MCF 10A (cell line): ENCODE results near the gene ZNF618. TPM values are rescaled to one million over a fixed set of nuclear protein-coding genes. Genes with fewer than 3 reads are reported as not detected.

Experiments used
- BruUV-seq: library from RNA; stranded (reverse); fragments of 400-500 nt; replicated peaks from 2 replicates; lab custom pipeline; 2021; lab: Mats Ljungman, UMichigan
- CTCF ChIA-PET: fragments of 300-600 bp; sonication (Branson Sonifier 250); formaldehyde crosslinking; extraction: SDS; loops from one replicate; lab custom pipeline; 2021; ENCODE audit warnings: antibody characterized with exemption, inconsistent platforms; lab: Yijun Ruan, JAX
- POLR2A ChIA-PET: fragments of 300-600, 350-650 bp; sonication (Branson Sonifier 250); formaldehyde crosslinking; extraction: SDS; loops from one replicate; lab custom pipeline; 2020; ENCODE audit warnings: antibody characterized with exemption, inconsistent platforms; lab: Yijun Ruan, JAX
- DNase-seq: peaks from one replicate; pipeline ENCODE4 v3.0.0-alpha.2; 2018; ENCODE audit not compliant: unreplicated experiment
- H3K27ac Mint-ChIP-seq: one replicate; pipeline ENCODE4 v1.8.0; 2022; ENCODE audit warnings: mild to moderate bottlenecking, low read depth, mixed read lengths; ENCODE audit not compliant: unreplicated experiment
- H3K27me3 Mint-ChIP-seq: one replicate; pipeline ENCODE4 v1.8.0; 2022; ENCODE audit warnings: mixed read lengths; ENCODE audit not compliant: insufficient read depth, unreplicated experiment
- H3K36me3 Mint-ChIP-seq: one replicate; pipeline ENCODE4 v1.8.0; 2022; ENCODE audit warnings: mild to moderate bottlenecking, moderate library complexity, mixed read lengths; ENCODE audit not compliant: insufficient read depth, unreplicated experiment
- H3K4me1 Mint-ChIP-seq: one replicate; pipeline ENCODE4 v1.8.0; 2022; ENCODE audit warnings: mixed read lengths; ENCODE audit not compliant: insufficient read depth, unreplicated experiment
- H3K4me3 Mint-ChIP-seq: one replicate; pipeline ENCODE4 v1.8.0; 2022; ENCODE audit warnings: mild to moderate bottlenecking, moderate library complexity, mixed read lengths; ENCODE audit not compliant: unreplicated experiment
- H3K9me3 Mint-ChIP-seq: one replicate; pipeline ENCODE4 v1.8.0; 2022; ENCODE audit warnings: mixed read lengths; ENCODE audit not compliant: unreplicated experiment
- intact Hi-C: fragments of 100-400 bp; cut with micrococcal nuclease; formaldehyde crosslinking; loops from 2 replicates; pipeline ENCODE4 v1.14.1; 2022
- total RNA-seq: library from RNA; stranded (reverse); gene quantifications from 2 replicates; pipeline ENCODE4 v1.2.3, GENCODE V29; 2022
- TF ChIP-seq, protein P1 (sequence below): fragments of 200-600 bp; IDR thresholded peaks from one replicate; pipeline ENCODE4 v1.8.0; 2022; ENCODE audit warnings: antibody characterized with exemption, mild to moderate bottlenecking; ENCODE audit not compliant: unreplicated experiment

ZNF618 gene
- total RNA-seq, 1 experiment from 2014 or later: 4.8 TPM

DNA sequence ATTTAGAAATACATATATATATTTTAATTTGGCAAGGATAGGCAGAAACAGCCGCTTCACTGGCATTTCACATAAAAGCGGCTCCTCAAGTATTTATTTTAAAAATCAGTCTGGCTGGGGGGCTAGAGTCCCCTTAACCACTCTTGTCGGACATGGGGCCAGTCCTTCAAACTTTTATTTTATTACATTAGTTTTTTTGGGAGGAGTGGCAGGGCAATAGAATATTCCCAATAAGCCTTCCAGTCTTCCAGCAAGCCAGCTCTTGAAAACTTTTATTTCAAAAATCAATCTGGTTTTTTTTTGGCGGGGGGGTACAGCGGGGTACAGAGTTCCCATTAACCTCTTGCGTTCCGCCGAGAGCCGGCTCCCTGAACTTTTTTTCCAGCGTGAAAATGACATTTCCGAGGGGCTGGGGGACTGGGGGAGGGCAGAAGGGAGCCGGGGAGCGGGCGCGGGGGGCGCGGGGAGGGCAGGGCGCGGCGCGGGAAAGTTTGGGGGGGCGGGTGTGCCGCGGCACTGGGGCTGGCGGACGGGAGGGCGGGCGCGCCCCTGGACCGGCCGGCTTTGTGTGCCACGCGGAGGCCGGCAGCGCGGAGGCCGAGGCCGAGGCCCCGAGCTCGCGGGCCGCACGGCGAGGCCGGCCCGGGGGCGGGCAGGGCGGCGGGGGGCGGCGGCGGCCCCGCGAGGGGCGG, 504 bp upstream of the ZNF618 start:
- TF ChIP-seq, protein P1, sequence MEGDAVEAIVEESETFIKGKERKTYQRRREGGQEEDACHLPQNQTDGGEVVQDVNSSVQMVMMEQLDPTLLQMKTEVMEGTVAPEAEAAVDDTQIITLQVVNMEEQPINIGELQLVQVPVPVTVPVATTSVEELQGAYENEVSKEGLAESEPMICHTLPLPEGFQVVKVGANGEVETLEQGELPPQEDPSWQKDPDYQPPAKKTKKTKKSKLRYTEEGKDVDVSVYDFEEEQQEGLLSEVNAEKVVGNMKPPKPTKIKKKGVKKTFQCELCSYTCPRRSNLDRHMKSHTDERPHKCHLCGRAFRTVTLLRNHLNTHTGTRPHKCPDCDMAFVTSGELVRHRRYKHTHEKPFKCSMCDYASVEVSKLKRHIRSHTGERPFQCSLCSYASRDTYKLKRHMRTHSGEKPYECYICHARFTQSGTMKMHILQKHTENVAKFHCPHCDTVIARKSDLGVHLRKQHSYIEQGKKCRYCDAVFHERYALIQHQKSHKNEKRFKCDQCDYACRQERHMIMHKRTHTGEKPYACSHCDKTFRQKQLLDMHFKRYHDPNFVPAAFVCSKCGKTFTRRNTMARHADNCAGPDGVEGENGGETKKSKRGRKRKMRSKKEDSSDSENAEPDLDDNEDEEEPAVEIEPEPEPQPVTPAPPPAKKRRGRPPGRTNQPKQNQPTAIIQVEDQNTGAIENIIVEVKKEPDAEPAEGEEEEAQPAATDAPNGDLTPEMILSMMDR: no peak
- H3K9me3 Mint-ChIP-seq: no peaks in the 10 kb centered on the region
- BruUV-seq: no TSS peak
- peak overlapping the region; percentile 85 for H3K4me3 Mint-ChIP-seq
- DNase-seq: peak; percentile 11
- CTCF ChIA-PET: interaction anchor here (0.6 to 1.7 kb wide), 2 partner anchors 35 to 388 kb away, joined by 3 to 8 read pairs; no protein-coding TSS in a partner anchor
- H3K4me1 Mint-ChIP-seq: peaks cover 12% of the 10 kb centered on the region
- no peaks in the 10 kb centered on the region for H3K36me3 Mint-ChIP-seq
- H3K27me3 Mint-ChIP-seq: peaks cover 7% of the 10 kb centered on the region
- POLR2A ChIA-PET: interaction anchor here (0.6 to 2.4 kb wide), 2 partner anchors 29 kb away, joined by 4 to 5 read pairs; no protein-coding TSS in a partner anchor
- intact Hi-C loops: loop anchor here (1.0 to 2.0 kb wide), 2 partner anchors 68 to 87 kb away; no protein-coding TSS in a partner anchor
- no peak overlapping the region for H3K27ac Mint-ChIP-seq

GRCh38 chr9:113876993-113877368, 872 bp downstream of the ZNF618 start:
- intact Hi-C loops: loop anchor here (1.0 to 2.0 kb wide), 3 partner anchors 70 to 140 kb away; no protein-coding TSS in a partner anchor
- Mint-ChIP-seq H3K9me3 (no peaks in the 10 kb centered on the region), H3K27ac (peak overlapping the region; percentile 81), H3K4me3 (peak overlapping the region; percentile 85), H3K36me3 (no peaks in the 10 kb centered on the region), H3K4me1 (peaks cover 12% of the 10 kb centered on the region), H3K27me3 (no peaks in the 10 kb centered on the region)
- TF ChIP-seq, protein P1: peak; percentile 4
- BruUV-seq: no TSS peak
- DNase-seq: no peak
- ChIA-PET CTCF (interaction anchor here (0.7 to 4.1 kb wide), 21 partner anchors 9 to 429 kb away, joined by 3 to 20 read pairs (median 4); no protein-coding TSS in a partner anchor), POLR2A (interaction anchor here (0.7 to 2.4 kb wide), 4 partner anchors 28 to 1372 kb away, joined by 3 to 5 read pairs (median 4); no protein-coding TSS in a partner anchor)

- Mint-ChIP-seq H3K9me3 (no peaks in the 10 kb centered on the region), H3K27ac (no peak overlapping the region), H3K27me3 (no peaks in the 10 kb centered on the region), H3K4me1 (peaks cover 5% of the 10 kb centered on the region), H3K4me3 (no peak overlapping the region), H3K36me3 (no peaks in the 10 kb centered on the region)
- CTCF ChIA-PET: interaction anchor here (0.6 to 4.1 kb wide), 8 partner anchors 9 to 1389 kb away, joined by 3 to 20 read pairs (median 3); no protein-coding TSS in a partner anchor
- POLR2A ChIA-PET: interaction anchor here (0.5 kb wide), 1 partner anchor 121 kb away, joined by 3 read pairs; no protein-coding TSS in a partner anchor
- intact Hi-C loops: no loop called here
- TF ChIP-seq, protein P1: no peak
- no TSS peak for BruUV-seq
- no peak for DNase-seq
Measured at GRCh38 chr9:113879318-113879717, 3.2 kb downstream of the ZNF618 start.

DNA sequence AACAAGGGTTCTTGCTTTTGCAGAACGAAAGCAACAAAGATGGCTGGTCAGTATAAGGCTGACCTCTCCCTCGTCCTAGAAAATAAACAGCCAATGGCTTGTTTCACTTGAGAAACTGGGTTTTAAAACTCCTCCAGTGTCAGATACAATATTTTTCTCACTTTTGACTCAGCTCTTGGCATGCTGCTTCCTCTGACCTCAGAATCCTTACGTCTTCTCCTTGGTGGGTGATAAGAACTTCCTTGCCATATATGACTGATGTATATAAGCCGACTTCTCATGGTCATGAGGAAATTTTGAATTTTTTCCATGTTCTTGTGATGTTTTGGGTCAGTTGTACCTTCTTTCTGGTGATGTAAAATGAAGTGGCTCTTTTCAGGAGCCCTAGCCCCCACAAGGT, 3.8 kb downstream of the ZNF618 start:
- no peak overlapping the region for H3K4me3 Mint-ChIP-seq
- no peaks in the 10 kb centered on the region for H3K36me3 Mint-ChIP-seq
- H3K27ac Mint-ChIP-seq: no peak overlapping the region
- TF ChIP-seq, protein P1: no peak
- intact Hi-C loops: no loop called here
- DNase-seq: no peak
- BruUV-seq: no TSS peak
- no peaks in the 10 kb centered on the region for H3K27me3 Mint-ChIP-seq
- H3K4me1 Mint-ChIP-seq: peaks cover 5% of the 10 kb centered on the region
- ChIA-PET CTCF (interaction anchor here (0.6 to 4.1 kb wide), 5 partner anchors 72 to 1388 kb away, joined by 3 to 20 read pairs (median 3); no protein-coding TSS in a partner anchor), POLR2A (interaction anchor here (0.5 kb wide), 1 partner anchor 121 kb away, joined by 3 read pairs; no protein-coding TSS in a partner anchor)
- H3K9me3 Mint-ChIP-seq: no peaks in the 10 kb centered on the region
